GM19452 (cell line): ENCODE measurements around the gene DENND4A.
"Not testable (repeated sequence)": the region's sequence is repeated elsewhere in the genome, so short reads cannot be mapped to it uniquely, and the experiment has no call there.

Experiments
- ATAC-seq: cut with Tn5 transposase; IDR thresholded peaks from one replicate; pipeline ENCODE4 v1.9.1; 2021; ENCODE audit not compliant: unreplicated experiment

DENND4A gene

GRCh38 chr15:65761210-65761926 is 30.7 kb downstream of the DENND4A start:
- no peak for ATAC-seq

GRCh38 chr15:65759441-65759840 is 32.7 kb downstream of the DENND4A start:
- ATAC-seq: no peak

- no peak for ATAC-seq
Measured at GRCh38 chr15:65758242-65758641, 33.9 kb downstream of the DENND4A start.

DNA sequence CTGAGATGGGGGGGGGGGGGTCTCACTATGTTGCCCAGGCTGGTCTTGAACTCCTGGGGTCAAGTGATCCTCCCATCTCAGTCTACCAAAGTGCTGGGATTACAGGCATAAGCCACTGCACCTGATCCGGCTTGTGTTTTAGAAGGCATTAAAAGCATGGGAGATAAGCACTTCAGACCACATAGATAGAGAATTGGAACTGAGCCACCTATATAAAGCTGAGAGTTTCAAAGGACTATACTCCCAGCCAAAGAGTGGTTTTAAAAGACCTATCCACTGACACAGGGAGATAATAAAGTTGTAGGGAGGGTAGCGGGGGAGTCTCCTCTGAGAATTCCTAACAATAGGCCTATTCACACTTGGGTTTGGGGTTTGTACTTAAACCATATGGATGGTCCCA is 34.8 kb downstream of the DENND4A start:
- ATAC-seq: no peak

DNA sequence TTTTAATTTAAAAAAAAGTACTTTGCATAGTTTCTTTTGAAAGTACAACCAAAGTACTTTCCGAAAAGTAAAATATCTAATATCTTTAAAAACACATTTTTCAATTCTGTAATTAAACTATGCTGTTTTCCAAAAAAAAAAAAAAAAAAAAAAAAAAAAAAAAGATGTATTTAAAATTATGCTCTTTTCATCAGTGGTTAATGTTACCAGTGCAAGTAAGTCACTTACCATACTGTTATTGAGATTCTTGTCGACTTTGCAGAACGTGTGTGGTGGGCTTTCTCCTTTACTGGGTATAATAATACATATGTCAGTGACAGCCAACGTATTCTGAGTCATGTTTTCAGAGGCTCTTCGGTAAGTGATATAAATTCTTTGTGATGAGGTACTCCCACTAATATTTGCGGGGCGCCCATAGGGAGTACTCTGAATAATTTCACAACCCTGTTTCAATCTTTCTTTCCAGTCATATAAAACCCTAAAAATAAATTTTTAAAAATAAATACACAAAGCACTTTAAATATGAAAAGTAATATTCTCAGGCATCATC is 39.9 kb downstream of the DENND4A start:
- ATAC-seq: no peak

GRCh38 chr15:65751431-65751830 is 40.7 kb downstream of the DENND4A start:
- no peak for ATAC-seq

GRCh38 chr15:65747265-65747664 is 44.8 kb downstream of the DENND4A start:
- no peak for ATAC-seq

GRCh38 chr15:65743637-65744252 is 48.3 kb downstream of the DENND4A start:
- no peak for ATAC-seq

- ATAC-seq: no peak
Measured at GRCh38 chr15:65740148-65740547, 51.9 kb downstream of the DENND4A start.

DNA sequence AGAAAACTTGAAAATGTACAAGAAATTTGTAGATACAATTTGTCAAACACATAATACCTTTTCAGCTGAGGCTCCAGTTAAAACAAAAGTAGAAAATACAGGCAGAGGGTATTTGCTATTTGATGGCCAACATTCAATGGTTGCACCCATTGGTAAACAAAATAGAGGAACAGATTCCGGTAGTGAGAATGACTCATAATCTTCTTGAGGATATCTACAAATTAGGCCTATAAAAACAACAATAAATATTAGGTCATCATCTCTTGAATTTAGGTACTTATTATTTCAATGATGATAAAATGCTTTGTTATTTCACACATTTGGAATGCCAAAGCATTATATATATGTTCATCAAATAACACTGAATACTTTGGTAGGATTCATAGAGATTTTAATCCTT is 53.4 kb downstream of the DENND4A start:
- ATAC-seq: no peak

DNA sequence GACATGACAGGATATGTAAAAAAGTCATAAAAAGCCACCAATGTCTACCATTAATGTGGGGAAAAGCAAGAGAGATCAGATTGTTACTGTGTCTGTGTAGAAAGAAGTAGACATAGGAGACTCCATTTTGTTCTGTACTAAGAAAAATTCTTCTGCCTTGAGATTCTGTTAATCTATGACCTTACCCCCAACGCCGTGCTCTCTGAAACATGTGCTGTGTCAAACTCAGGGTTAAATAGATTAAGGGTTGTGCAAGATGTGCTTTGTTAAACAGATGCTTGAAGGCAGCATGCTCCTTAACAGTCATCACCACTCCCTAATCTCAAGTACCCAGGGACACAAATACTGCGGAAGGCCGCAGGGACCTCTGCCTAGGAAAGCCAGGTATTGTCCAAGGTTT is 58.5 kb downstream of the DENND4A start:
- ATAC-seq: not testable (repeated sequence)

DNA sequence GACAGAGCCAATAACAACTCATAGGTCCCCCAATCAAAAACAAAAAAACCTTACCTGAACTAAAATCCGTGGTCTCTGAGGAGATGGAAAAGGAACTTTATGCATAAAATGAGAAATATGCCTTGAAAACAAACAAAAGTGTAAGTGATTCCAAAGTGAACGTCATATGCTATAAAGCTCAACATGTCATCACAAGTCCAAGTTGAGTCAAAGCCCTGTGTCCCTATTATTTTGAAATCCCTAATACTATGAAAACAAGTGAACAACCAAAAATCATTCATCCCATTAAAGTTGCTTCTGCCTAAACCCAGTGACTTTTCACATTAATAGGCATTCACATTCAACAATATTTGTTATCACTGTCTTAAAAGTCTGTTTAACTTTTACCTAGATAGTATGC is 59.4 kb downstream of the DENND4A start:
- ATAC-seq: no peak

DNA sequence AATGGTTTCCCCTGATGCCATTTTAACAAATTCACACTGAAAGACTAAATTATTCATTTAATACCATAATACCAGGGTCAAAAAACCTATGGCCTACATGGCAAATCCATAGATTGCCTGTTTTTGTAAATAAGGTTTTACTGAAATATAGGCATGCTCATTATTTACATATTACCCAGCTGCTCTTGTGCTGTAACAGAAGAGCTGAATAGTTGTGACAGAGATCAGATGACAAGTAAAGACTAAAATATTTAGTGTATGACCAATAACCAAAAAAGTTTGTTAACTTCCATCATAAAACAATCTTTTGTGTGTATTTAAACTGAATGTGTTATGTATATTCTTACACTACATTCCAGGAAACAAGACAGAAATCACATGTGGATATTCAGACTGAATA is 60.2 kb downstream of the DENND4A start:
- no peak for ATAC-seq

DNA sequence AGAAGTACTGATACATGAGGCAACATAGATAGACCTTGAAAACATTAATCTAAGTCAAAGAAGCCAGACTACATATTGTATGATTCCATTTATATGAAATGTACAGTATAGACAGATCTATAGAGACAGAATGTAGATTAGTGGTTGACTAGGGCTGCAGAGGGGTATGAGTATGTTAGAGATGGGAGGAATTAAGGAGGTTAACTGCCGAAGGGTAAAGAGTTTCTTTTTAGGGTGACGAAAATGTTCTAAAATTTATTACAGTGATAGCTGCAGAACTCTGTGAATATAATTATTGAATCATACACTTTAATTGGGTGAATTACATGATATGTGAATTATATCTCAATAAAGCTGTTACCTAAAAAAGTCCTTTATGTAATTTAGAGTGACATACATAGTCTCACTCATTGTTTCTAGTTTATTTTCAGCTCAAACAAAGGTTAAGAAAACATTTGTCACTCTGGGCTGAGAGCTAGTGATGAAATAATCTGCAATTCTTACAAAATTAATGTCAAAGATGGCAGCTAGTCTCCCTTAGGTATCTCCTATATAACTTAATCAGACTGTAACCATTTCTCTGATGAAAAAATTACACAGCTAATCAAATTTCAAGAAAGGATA is 61.4 kb downstream of the DENND4A start:
- ATAC-seq: no peak

- ATAC-seq: no peak
Measured at GRCh38 chr15:65724464-65725215, 67.5 kb downstream of the DENND4A start.

GRCh38 chr15:65723876-65724275 is 68.2 kb downstream of the DENND4A start:
- ATAC-seq: no peak

GRCh38 chr15:65722191-65722590 is 69.9 kb downstream of the DENND4A start:
- ATAC-seq: no peak

DNA sequence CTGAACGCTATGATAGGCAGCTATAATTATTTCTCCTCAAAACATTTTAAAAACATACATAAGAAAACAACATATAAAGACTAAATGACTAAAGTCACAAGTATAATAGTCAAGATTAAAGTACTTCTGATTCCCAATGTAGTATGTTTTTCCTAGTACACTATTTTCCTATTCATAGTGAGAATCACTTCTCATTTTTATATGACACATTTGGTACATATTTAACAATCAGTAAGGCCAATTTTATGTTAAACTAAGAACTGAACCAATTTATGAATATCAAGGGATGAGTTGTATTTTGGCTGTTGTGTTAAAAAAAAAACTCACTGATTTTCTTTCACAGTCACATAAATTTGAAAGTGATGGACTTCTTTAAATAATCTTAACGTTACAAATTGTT is 79.7 kb downstream of the DENND4A start:
- no peak for ATAC-seq

GRCh38 chr15:65695081-65695480 is 97.0 kb downstream of the DENND4A start:
- ATAC-seq: no peak

DNA sequence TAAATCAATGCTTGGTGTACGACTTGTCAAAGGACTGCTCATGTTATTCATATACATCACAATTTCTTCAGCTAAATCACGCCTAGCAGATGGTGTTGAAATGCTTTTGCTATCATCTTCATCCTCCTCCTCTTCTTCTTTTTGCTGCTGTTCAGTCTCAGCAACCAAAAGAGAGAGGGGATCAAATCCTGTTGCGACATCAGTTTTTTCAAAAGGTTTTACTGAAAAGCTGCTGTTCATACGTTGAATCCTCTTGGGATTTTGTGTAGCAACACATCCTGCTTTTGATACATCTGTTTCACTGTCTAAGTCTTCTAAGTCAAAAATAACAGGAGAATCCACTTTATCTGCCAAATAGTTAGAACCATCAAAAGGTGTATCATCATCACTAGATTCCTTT is 101.3 kb downstream of the DENND4A start:
- no peak for ATAC-seq

DNA sequence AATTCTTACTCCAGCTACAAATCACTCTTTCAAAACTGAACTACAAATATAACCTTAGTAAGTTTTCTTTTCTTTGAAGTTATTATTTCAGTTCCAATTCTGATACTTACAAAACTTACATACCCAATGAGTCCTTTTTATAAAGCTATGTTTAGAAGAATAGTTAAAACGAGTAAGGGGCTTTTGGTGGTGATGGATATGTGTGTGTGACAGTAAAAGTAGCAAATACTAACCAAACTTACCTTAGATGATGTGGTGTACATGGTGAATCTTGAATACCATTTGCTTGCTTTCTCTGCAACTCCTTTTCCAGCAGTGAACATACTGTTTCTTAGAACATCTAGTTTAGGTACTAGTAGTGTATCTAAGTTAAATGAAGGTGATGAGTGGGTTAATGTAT is 101.9 kb downstream of the DENND4A start:
- no peak for ATAC-seq
